Right lung (tissue), 5 donors: ENCODE results near the gene APOL4. TPM values are rescaled to one million over a fixed set of nuclear protein-coding genes. Genes with fewer than 3 reads are reported as not detected.
"Not testable (repeated sequence)": the region's sequence is repeated elsewhere in the genome, so short reads cannot be mapped to it uniquely, and the experiment has no call there.

Experiments used
- DNase-seq, 2 donors: peaks; one replicate each; pipeline ENCODE4 v3.0.0-alpha.2; 2013
- polyA plus RNA-seq, 5 donors: library from polyadenylated mRNA; unstranded; fragments of 120-200 nt; gene quantifications; one replicate each; pipeline versions ENCODE4 v1.2.1 to v1.2.3, GENCODE V29; 2013; ENCODE audit warnings: inconsistent platforms in 1 of 5, low replicate concordance in 1 of 5; ENCODE audit not compliant: insufficient read length in 5 of 5, insufficient read depth in 1 of 5

Gene APOL4
- polyA plus RNA-seq, 5 donors: 8.9 to 15.4 (median 10.3) TPM

- DNase-seq: no peak
Measured at GRCh38 chr22:36155702-36156101, 45.9 kb downstream of the APOL4 start.

GRCh38 chr22:36154423-36154945 lies 47.1 kb downstream of the APOL4 start:
- DNase-seq: peak in 1 of 2 donors; percentile 43

- no peak for DNase-seq
Measured at GRCh38 chr22:36153501-36154422, 47.8 kb downstream of the APOL4 start.

- DNase-seq: not testable (repeated sequence)
Measured at GRCh38 chr22:36152821-36153220, 48.8 kb downstream of the APOL4 start.

- no peak for DNase-seq
Measured at GRCh38 chr22:36152088-36152487, 49.5 kb downstream of the APOL4 start.

GRCh38 chr22:36151006-36151595 lies 50.5 kb downstream of the APOL4 start:
- DNase-seq: no peak

GRCh38 chr22:36149441-36149840 lies 52.2 kb downstream of the APOL4 start:
- DNase-seq: no peak

- DNase-seq: no peak
Measured at GRCh38 chr22:36148411-36148810, 53.2 kb downstream of the APOL4 start.

- DNase-seq: no peak
Measured at GRCh38 chr22:36147196-36147791, 54.3 kb downstream of the APOL4 start.

- DNase-seq: no peak
Measured at GRCh38 chr22:36145881-36146280, 55.7 kb downstream of the APOL4 start.

GRCh38 chr22:36144886-36145541 lies 56.6 kb downstream of the APOL4 start:
- DNase-seq: peak; percentile 60 to 67

GRCh38 chr22:36143956-36144355 lies 57.7 kb downstream of the APOL4 start:
- DNase-seq: no peak

GRCh38 chr22:36143066-36143815 lies 58.4 kb downstream of the APOL4 start:
- DNase-seq: no peak

- no peak for DNase-seq
Measured at GRCh38 chr22:36141481-36141880, 60.1 kb downstream of the APOL4 start.

Other genes starting within 250 kb of the APOL4 start
- 100 to 1,000 TPM; 121 to 167 (median 156) TPM for gene RBFOX2, start 173.0 kb downstream of the APOL4 start, polyA plus RNA-seq
- gene APOL3, start 41.1 kb downstream of the APOL4 start, polyA plus RNA-seq: 10 to 100 TPM; 33.4 to 43.9 (median 38.9) TPM
- 10 to 100 TPM; 28.9 to 32.7 (median 29.9) TPM for gene APOL2, start 37.7 kb upstream of the APOL4 start, polyA plus RNA-seq
- gene APOL1, start 51.3 kb upstream of the APOL4 start, polyA plus RNA-seq: 10 to 100 TPM in 3 of 5 donors, 1 to 10 TPM in 2; 8.2 to 16.7 (median 11.3) TPM
- gene MYH9, start 186.2 kb upstream of the APOL4 start, polyA plus RNA-seq: 100 to 1,000 TPM; 171 to 285 (median 216) TPM